Putamen (tissue), 1 donor: Measurements from ENCODE around the gene PTGIR.
"Not testable (repeated sequence)": the region's sequence is repeated elsewhere in the genome, so short reads cannot be mapped to it uniquely, and the experiment has no call there.

Experiments used
- DNase-seq: peaks from one replicate; pipeline ENCODE4 v3.0.0-alpha.2; 2016; ENCODE audit warnings: low spot score

Gene PTGIR

GRCh38 chr19:46637224-46637623, 12.3 kb upstream of the PTGIR start:
- DNase-seq, result peak; percentile 41

- no peak for DNase-seq
These were observed 11.3 kb upstream of the PTGIR start, which contains the start of gene GNG8 for GRCh38 chr19:46635920-46636761. Gene GNG8 (minus strand): TSS chr19:46636202. CDS start chr19:46634682, 1,520 bp downstream.

- no peak for DNase-seq
These were observed 9.8 kb upstream of the PTGIR start for GRCh38 chr19:46634656-46635218.

GRCh38 chr19:46634045-46634655, 9.3 kb upstream of the PTGIR start:
- peak; percentile 75 for DNase-seq

GRCh38 chr19:46633130-46633529, 8.2 kb upstream of the PTGIR start:
- no peak for DNase-seq

- DNase-seq, result no peak
These were observed 6.6 kb upstream of the PTGIR start for GRCh38 chr19:46631481-46631880.

GRCh38 chr19:46630586-46631205, 5.8 kb upstream of the PTGIR start:
- DNase-seq, result no peak

- DNase-seq, result no peak
These were observed 4.7 kb upstream of the PTGIR start for GRCh38 chr19:46629546-46630025.

GRCh38 chr19:46628970-46629369, 4.1 kb upstream of the PTGIR start:
- not testable (repeated sequence) for DNase-seq

GRCh38 chr19:46626446-46626845, 1.6 kb upstream of the PTGIR start:
- DNase-seq, result no peak

- no peak for DNase-seq
These were observed 842 bp upstream of the PTGIR start for GRCh38 chr19:46625731-46626130.

GRCh38 chr19:46623915-46624502, 880 bp downstream of the PTGIR start:
- DNase-seq, result no peak

- DNase-seq, result no peak
These were observed 2.8 kb downstream of the PTGIR start for GRCh38 chr19:46622118-46622446.

GRCh38 chr19:46621191-46622117, 3.4 kb downstream of the PTGIR start:
- DNase-seq, result no peak

GRCh38 chr19:46620716-46621115, 4.2 kb downstream of the PTGIR start:
- DNase-seq, result no peak

- no peak for DNase-seq
These were observed 4.6 kb downstream of the PTGIR start for GRCh38 chr19:46620267-46620666.

GRCh38 chr19:46618670-46619231, 6.1 kb downstream of the PTGIR start:
- DNase-seq, result no peak

- DNase-seq, result no peak
These were observed 7.3 kb downstream of the PTGIR start for GRCh38 chr19:46617601-46618000.

- DNase-seq, result no peak
These were observed 8.1 kb downstream of the PTGIR start for GRCh38 chr19:46616631-46617322.

GRCh38 chr19:46615966-46616365, 8.9 kb downstream of the PTGIR start:
- no peak for DNase-seq
